Epithelial cell of esophagus (primary cell): Measurements from ENCODE around the gene TIMM17B.

Experiments
- DNase-seq: peaks from one replicate; pipeline ENCODE4 v3.0.0; 2010; ENCODE audit warnings: low read depth
- H3K4me3 ChIP-seq: 2 replicates; pipeline ENCODE4 v1.5.1; 2011; ENCODE audit warnings: mild to moderate bottlenecking, low read length, control low read depth
- TF ChIP-seq, protein P1 (sequence below): IDR thresholded peaks from 2 replicates; pipeline ENCODE4 v1.5.1; 2011; ENCODE audit warnings: low read depth, mild to moderate bottlenecking, low read length, control low read depth, inconsistent platforms; ENCODE audit not compliant: insufficient read depth; ENCODE audit errors: missing control alignments

Gene TIMM17B

DNA sequence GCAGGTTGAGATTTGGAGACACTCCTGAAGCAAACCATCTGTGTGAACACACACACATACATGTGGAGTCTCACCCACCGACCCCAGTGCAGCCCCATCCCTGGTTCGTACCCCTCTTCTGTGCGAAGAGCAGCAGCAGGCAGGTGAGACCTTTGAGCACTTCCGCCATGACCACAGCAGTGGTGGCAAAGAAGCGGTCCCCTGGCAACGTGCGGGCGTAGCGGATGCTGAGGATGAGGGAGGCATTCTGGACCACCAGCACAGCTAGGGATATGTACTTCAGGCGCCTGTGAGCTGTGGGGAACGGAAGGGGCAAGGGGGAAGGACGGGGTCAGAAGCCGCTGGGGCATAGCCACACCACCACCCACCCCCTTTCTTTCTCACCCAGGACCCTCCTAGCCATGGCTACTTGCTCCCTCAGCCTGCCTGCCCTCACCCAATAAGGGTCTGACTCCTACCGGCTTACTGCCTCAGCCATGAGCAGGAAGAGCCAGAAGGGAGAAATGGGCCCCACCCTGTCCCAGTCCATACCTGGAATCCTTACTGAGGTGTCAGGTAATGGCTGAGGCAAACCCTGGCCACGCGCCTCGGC lies 12.2 kb upstream of the TIMM17B start:
- TF ChIP-seq, protein P1, sequence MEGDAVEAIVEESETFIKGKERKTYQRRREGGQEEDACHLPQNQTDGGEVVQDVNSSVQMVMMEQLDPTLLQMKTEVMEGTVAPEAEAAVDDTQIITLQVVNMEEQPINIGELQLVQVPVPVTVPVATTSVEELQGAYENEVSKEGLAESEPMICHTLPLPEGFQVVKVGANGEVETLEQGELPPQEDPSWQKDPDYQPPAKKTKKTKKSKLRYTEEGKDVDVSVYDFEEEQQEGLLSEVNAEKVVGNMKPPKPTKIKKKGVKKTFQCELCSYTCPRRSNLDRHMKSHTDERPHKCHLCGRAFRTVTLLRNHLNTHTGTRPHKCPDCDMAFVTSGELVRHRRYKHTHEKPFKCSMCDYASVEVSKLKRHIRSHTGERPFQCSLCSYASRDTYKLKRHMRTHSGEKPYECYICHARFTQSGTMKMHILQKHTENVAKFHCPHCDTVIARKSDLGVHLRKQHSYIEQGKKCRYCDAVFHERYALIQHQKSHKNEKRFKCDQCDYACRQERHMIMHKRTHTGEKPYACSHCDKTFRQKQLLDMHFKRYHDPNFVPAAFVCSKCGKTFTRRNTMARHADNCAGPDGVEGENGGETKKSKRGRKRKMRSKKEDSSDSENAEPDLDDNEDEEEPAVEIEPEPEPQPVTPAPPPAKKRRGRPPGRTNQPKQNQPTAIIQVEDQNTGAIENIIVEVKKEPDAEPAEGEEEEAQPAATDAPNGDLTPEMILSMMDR = no peak
- no peak overlapping the region for H3K4me3 ChIP-seq
- no peak for DNase-seq

DNA sequence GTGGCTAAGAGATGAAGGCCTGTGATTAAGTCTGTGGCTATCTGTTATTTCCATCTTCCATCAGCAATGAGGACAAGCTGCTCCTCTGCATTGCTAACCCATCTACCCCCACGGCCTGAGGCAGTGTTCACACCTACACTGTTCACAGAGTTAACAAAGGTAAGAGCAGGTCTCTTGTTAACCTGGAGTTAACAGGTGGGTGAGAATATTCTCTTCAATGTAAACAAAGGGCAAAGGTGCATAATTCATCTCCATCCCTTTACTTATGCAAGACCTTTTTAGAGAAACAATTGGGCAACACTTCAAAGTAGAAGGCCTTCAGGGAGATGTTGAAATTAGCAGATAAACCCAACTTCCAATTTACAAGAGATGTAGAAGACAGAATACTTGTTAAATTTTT lies 11.0 kb upstream of the TIMM17B start:
- TF ChIP-seq, protein P1 = no peak
- DNase-seq = no peak
- H3K4me3 ChIP-seq = no peak overlapping the region

DNA sequence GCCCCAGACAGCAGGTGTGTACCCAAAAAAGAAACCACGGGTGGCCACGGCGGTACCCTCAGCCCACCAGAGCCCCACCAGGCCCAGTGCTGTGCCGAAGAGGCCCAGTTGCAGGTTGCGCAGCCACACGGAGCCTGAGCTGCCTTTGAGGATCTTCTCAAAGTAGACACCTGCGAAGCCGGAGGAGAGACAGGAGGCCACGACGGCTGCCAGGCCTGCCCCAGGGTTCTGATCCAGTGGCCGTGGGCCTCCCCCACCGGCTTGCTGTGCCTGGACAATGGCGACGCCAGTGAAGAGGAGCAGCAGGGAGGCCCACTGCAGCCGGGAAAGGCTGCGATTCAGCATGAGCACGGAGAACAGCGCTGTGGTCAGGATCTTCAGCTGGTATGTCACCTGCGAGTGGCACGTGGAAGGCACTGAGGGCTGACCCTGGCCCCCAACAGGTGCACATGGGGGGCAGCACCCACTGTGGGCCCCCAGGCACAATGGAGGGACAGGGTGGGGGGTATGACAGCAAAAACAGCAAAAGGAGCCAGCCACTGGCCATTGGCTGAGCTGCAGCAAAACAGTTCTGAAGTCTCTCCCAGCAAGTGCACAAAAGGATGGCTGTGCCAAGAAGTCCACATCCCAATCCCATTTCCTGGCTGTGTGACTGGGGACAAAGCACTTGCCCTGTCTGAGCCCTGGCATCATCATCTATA lies 7.7 kb upstream of the TIMM17B start:
- TF ChIP-seq, protein P1 = no peak
- H3K4me3 ChIP-seq = no peak overlapping the region
- DNase-seq = no peak

- TF ChIP-seq, protein P1 = no peak
Observed at GRCh38 chrX:48904626-48905025, 7.1 kb upstream of the TIMM17B start.

GRCh38 chrX:48904180-48904579 lies 6.6 kb upstream of the TIMM17B start:
- TF ChIP-seq, protein P1 = no peak
- no peak overlapping the region for H3K4me3 ChIP-seq
- DNase-seq = no peak

More at GRCh38 chrX:48904626-48905025, 7.1 kb upstream of the TIMM17B start:
- H3K4me3 ChIP-seq = no peak overlapping the region
- no peak for DNase-seq

- TF ChIP-seq, protein P1 = no peak
- no peak overlapping the region for H3K4me3 ChIP-seq
- no peak for DNase-seq
Observed at GRCh38 chrX:48903290-48903689, 5.7 kb upstream of the TIMM17B start.

- TF ChIP-seq, protein P1 = no peak
- no peak for DNase-seq
- no peak overlapping the region for H3K4me3 ChIP-seq
Observed at GRCh38 chrX:48902776-48903175, 5.2 kb upstream of the TIMM17B start.
